ENCODE data around the gene TTC1. TPM values are rescaled to one million over a fixed set of nuclear protein-coding genes. Genes with fewer than 3 reads are reported as not detected.
A peak's percentile ranks its signal among the peaks of the same experiment; 100 is the strongest.
"Not testable (repeated sequence)": the region's sequence is repeated elsewhere in the genome, so short reads cannot be mapped to it uniquely, and the experiment has no call there.

TTC1 gene
- 50.3 and 65.1 TPM in 2 replicates for total RNA-seq

GRCh38 chr5:160008877-160009590, at the start of gene TTC1:
Gene TTC1, plus strand, starts transcription at chr5:160009139. Its CDS starts 1,390 bp downstream, at chr5:160010529.
- peak; percentile 97 for DNase-seq (ENCODE audit: low read depth)

DNA sequence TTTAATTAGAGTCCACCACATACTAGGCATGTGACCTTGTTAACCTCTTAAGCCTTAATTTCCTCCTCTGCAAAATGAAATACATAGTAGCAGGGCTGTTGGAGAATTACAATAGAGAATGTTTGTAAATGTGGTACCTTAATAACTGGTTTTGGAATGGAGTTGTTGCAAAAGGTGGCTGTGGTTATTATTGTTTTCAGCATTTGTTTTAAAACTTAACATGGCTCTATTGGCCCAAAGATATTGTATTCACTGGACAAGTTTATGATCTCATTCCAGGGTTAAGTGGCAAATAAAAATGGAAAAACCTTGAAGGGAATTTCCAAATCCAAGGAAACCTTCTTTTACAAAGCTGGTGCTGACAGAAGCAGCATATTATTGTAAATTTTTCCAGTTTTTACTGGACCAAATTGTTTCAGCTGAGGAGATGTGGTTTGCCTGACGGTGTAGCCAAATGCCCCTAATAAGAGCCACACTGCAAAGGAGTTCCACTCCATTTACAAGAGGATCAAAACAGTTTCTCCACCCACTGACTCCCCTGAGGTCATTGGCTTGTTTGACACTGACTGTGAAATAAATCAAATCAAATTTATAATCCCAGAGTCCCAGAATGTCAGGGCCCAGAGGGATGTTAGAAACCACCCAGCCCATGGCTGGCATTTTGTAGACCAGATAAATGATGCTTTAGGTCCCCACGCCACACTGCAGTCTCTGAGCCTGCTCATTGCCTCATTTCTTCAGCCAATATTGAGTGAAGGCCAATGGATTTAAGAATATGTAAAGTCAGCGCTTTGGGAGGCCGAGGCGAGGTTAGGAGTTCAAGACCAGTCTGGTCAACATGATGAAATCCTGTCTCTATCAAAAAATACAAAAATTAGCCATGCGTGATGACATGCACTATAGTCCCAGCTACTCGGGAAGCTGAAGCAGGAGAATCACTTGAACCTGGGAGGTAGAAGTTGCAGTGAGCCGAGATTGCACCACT, 47.5 kb upstream of the TTC1 start:
- no peak for DNase-seq (ENCODE audit: low read depth)
- TF ChIP-seq, protein P1, sequence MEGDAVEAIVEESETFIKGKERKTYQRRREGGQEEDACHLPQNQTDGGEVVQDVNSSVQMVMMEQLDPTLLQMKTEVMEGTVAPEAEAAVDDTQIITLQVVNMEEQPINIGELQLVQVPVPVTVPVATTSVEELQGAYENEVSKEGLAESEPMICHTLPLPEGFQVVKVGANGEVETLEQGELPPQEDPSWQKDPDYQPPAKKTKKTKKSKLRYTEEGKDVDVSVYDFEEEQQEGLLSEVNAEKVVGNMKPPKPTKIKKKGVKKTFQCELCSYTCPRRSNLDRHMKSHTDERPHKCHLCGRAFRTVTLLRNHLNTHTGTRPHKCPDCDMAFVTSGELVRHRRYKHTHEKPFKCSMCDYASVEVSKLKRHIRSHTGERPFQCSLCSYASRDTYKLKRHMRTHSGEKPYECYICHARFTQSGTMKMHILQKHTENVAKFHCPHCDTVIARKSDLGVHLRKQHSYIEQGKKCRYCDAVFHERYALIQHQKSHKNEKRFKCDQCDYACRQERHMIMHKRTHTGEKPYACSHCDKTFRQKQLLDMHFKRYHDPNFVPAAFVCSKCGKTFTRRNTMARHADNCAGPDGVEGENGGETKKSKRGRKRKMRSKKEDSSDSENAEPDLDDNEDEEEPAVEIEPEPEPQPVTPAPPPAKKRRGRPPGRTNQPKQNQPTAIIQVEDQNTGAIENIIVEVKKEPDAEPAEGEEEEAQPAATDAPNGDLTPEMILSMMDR (conservative IDR thresholded peaks at IDR 0.05; ENCODE audit: low read depth, low read length), result no peak
- H3K4me3 ChIP-seq (ENCODE audit: low read depth, low read length), result no peak overlapping the region

More at GRCh38 chr5:160008877-160009590, at the start of gene TTC1:
- H3K4me3 ChIP-seq (ENCODE audit: low read depth, low read length), result peak within 1 kb of the TSS; percentile 100
- TF ChIP-seq, protein P1 (conservative IDR thresholded peaks at IDR 0.05; ENCODE audit: low read depth, low read length), result no peak

DNA sequence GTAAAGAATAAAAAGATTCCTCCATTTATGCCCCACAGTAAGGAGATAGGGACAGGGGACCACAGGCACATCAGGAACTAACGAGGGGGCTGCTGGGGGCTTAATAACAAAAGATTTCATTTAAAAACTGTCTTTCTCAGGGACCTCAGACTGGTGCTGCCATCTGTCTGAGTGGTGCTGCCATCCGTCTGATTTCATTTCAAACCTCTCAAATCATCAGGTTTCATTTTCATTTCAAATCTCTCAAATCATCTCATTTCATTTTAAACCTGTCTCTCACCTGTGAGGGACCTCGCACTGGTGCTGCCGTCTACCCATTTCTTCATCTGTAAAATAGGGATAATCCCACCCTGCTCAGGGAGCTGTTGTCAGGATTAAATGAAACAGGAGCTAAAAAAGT, 46.7 kb upstream of the TTC1 start:
- TF ChIP-seq, protein P1 (conservative IDR thresholded peaks at IDR 0.05; ENCODE audit: low read depth, low read length), result no peak
- no peak for DNase-seq (ENCODE audit: low read depth)
- no peak overlapping the region for H3K4me3 ChIP-seq (ENCODE audit: low read depth, low read length)

DNA sequence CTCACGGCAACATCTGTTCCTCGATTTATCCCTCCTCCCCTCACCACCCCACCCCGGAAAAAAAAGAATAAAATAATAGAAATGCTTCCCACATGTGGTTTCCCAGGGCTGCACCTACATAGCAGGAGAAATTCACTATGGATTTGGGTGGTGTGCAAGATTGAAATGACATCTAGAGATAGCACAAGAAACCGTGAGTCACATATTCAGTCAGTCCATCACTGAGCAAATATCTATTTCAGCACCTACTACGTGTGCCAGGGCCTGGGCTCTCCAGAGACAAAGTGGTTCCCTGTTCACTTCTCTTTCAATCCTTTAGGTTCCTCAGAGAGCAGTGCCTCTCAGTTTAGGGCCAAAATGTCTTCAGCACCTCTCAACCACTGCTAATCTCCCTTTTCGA, 45.0 kb upstream of the TTC1 start:
- no peak for DNase-seq (ENCODE audit: low read depth)
- H3K4me3 ChIP-seq (ENCODE audit: low read depth, low read length), result no peak overlapping the region
- TF ChIP-seq, protein P1 (conservative IDR thresholded peaks at IDR 0.05; ENCODE audit: low read depth, low read length), result no peak

- DNase-seq (ENCODE audit: low read depth), result no peak
- H3K4me3 ChIP-seq (ENCODE audit: low read depth, low read length), result no peak overlapping the region
- TF ChIP-seq, protein P1 (conservative IDR thresholded peaks at IDR 0.05; ENCODE audit: low read depth, low read length), result peak; percentile 81
These were observed 43.7 kb upstream of the TTC1 start for GRCh38 chr5:159965031-159965837.

DNA sequence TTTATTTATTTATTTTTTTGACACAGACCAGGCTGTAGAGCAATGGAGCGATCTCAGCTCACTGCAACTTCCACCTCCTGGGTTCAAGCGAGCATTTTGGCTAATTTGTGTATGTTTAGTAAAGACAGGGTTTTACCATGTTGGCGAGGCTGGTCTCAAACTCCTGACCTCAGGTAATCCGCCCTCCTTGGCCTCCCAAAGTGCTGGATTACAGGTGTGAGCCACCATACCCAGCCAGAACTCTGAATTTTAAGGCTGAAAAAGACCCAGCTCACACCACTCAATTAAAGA, 43.2 kb upstream of the TTC1 start:
- not testable (repeated sequence) for DNase-seq (ENCODE audit: low read depth)

DNA sequence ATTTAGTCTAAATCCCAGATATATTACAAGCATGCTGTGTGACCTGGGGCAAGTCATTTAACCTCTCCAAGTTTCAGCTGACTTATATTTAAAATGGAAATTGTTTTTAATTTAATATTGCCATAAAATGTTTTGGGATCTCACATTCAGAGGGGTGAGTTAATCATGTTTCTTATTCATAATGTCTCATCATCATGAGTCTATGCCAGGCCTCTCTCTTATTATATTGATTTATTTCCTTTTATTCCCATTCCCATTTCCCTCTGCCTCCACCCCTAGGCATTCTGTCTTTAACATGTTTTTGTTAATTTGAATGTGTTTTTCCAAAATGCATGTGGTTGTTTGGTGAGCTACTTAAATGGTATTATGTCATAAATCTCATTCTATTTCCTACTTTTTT, 39.0 kb upstream of the TTC1 start:
- H3K4me3 ChIP-seq (ENCODE audit: low read depth, low read length), result no peak overlapping the region
- TF ChIP-seq, protein P1 (conservative IDR thresholded peaks at IDR 0.05; ENCODE audit: low read depth, low read length), result no peak
- no peak for DNase-seq (ENCODE audit: low read depth)

More for the DNA sequence above, 43.2 kb upstream of the TTC1 start:
- H3K4me3 ChIP-seq (ENCODE audit: low read depth, low read length), result not testable (repeated sequence)
